AG20443 (cell line): ENCODE measurements around the gene UGT1A6.
"Not testable (repeated sequence)": the region's sequence is repeated elsewhere in the genome, so short reads cannot be mapped to it uniquely, and the experiment has no call there.

Source experiments
- DNase-seq: peaks from one replicate; pipeline ENCODE4 v3.0.0; 2012; ENCODE audit warnings: low spot score, mixed read lengths

The UGT1A6 gene

GRCh38 chr2:233692648-233693047 is at the start of gene UGT1A6:
UGT1A6 (plus strand) TSS chr2:233692890; CDS start chr2:233693005, 115 bp downstream.
- DNase-seq = no peak

DNA sequence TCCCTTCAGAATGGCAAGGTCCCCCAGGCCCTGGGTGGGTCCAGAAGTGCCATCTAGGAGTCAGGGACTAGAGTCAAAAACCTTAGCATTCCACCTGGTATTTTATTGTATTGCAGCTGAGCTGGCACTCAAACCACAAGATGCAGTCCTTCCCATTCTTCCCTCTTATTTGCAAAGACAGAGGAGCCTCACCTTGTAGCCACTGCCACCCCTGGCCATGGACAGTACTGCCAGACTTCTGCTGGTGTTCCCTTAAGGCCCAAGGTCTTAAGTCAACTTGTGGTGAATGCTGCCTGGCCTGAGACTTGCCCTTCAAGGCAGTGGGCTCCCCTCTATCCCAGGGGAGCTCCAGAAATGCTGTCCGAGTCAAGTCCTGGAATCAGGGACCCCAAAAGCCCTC is 49.6 kb upstream of the UGT1A6 start:
- DNase-seq = no peak

- not testable (repeated sequence) for DNase-seq
Measured at GRCh38 chr2:233646033-233646432, 46.7 kb upstream of the UGT1A6 start.

DNA sequence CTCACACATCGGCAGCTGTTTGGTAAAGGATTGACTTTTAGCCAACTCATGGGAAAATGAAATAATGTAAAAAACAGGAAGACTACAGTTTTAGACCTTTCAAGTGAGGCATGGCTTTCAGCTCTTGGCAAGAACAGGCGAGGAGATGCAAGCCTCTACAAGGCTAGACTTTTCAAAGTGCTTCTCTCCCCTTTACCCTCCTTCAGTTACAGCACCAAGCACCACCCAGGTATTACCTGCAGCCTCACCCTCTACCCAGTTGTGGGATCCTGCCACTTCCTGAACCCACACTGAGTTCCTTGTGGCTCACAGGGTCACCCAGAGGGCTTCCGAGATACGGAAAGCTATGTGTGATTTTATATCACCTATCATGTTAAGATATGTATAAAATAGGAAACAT is 41.7 kb upstream of the UGT1A6 start:
- DNase-seq = no peak

GRCh38 chr2:233651430-233651829 is 41.3 kb upstream of the UGT1A6 start:
- DNase-seq = no peak

GRCh38 chr2:233654501-233654900 is 38.2 kb upstream of the UGT1A6 start:
- no peak for DNase-seq

DNA sequence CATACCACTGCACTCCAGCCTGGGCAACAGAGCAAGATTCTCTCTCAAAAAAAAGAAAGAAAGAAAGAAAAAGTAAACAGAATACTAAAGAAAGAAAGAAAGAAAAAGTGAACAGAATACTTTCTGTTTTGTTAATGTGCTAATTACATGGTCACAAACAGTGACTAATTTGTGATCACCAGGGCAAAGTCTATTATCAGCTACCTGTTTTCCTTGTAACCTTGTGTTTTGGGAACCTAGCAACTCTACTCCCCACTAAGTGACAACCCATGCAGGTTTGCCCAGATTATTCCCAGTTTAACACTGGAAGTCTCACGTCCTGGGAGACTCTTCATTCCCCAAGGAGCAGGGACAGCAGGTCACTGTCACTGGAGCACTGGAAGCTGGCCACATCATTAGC is 37.6 kb upstream of the UGT1A6 start:
- no peak for DNase-seq

DNA sequence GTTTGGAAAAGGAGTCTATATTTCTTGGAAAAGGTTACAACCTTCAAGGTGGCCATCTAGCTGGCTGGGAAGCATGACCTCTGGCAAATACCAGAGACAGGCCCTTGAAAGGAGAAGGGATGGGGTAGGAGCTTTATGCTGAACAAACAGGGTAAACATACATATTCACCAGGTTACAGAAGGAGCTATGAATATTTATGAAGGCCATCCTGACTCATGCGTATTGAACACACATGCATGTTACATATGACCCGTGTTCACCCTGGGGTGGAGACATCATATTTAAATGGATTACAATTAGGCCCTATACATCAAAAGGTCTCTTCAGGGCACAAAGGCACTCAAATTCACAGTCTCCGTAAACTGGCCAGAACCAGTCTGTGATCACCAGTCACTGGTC is 36.7 kb upstream of the UGT1A6 start:
- not testable (repeated sequence) for DNase-seq

DNA sequence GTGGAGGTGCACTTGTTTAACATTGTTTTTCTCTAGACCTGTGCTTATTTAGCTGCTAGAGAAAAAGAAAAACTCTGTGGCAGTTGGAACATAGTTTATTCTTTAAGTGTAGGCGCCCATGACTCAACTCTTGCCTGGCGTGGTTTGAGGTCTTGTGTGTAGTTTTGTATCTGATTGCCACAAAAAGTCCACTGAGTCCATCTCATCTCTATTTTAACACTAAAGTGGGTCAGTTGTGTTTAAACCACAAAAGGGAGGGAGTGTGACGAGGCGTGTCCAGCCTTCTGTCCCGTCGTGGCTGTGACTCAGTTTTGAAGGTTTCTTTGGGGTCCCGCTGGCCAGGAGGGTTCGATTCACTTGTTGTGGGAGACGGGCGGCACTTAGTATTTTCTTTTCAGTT is 36.2 kb upstream of the UGT1A6 start:
- DNase-seq = no peak

DNA sequence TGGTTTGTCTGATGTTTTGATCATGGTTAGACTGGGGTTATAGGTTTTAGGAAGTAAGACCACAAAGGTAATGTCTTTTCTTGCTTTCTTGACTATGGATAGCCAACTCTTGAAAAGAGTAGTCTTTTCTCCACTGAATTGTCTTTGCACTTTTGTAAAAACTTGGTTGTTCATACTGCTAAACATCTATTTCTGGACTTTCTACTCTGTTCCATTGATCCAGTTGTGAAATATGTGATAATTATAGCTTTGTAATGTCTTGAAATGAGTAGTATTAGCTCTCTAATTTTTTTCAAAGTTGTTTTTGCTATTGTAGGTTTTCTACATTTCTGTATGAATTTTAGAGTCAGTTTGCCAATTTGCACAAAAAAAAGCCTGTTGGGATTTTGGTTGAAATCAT is 34.1 kb upstream of the UGT1A6 start:
- no peak for DNase-seq

GRCh38 chr2:233663911-233664310 is 28.8 kb upstream of the UGT1A6 start:
- DNase-seq = no peak

GRCh38 chr2:233668605-233669260 is 24.0 kb upstream of the UGT1A6 start:
- no peak for DNase-seq

DNA sequence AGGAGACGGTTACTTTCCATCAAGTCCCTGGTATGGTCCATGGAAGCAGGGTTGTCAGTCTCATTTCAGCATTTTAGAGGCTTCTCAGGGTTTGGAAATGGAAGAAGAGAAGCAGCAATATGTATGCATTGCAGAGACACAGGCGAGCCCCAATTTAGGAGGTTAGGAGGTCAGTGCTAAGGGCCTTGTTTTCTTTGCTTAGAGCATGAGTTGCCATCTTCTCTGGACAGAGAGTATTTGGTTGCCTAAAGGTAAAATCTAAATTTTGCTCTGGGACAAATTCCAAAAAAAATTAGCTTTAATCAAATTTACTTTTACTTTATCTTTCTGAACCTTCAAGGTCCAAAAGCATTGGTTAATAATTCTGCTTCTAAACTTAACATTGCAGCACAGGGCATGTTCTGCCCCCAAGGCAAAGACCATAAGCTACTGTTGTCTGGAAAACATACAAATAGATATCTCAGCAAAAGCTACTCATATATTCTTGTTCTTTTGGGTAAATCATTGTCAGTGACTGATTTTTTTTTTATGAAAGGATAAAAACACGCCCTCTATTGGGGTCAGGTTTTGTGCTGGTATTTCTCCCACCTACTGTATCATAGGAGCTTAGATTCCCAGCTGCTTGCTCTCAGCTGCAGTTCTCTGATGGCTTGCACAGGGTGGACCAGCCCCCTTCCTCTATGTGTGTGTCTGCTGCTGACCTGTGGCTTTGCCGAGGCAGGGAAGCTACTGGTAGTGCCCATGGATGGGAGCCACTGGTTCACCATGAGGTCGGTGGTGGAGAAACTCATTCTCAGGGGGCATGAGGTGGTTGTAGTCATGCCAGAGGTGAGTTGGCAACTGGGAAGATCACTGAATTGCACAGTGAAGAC is 21.2 kb upstream of the UGT1A6 start, which contains the start of gene UGT1A9:
UGT1A9 (plus strand) TSS at position 609 of the 872 bp plus-strand sequence; CDS start at position 646, 37 bp downstream.
- DNase-seq = no peak

DNA sequence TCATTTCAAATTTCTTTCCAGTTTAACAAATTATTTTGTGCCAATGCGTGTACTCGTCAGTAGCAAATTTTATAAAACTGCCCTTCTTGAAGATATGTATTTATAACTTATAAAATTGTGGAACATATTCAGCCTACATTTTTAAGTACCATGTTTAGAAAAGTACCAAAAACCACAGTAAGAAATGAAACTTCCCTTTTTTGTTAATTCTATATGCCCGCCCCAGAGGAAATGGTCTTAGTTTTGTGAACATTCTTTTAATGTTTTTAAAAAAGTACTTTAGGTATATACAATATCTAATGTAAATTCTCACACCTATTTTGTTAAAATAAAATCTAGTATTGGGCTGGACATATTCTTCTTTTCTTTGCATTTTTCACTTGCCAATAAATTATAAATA is 19.8 kb upstream of the UGT1A6 start:
- DNase-seq = no peak

DNA sequence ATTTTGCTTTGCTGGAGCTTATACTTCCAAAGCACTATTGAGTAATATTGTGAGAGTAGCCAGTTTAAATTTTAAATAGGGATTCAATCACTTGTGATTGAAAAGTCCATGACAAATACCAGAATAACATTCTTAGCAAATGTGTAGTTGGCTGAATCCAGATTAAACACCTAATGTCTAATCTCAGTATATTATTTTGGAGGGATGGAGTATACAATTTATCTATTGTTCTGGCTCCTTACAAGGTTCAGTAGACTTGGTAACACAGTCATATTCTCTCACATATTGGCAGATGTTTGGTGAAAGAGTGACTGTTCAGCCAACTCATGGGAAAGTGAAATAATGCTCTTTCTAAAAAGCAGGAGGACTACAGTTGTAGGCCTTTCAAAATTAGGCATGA is 18.8 kb upstream of the UGT1A6 start:
- DNase-seq = no peak

DNA sequence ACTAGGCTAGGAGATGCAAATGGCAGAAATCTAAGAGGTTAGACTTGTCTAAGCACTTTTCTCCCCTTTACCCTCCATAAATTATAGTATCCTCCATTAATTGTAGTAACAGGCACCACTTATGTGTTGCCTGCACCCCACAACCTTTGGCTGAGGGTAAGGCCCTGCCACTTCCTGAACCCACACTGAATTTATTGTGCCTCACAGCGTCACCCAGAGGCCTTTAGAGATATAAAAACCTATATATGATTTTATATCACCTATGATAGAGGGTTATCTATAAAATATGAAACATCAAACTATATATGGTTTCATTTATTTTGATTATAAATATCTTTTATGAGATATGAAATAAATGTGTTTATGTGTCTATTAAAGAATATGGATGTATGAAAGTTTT is 18.4 kb upstream of the UGT1A6 start:
- DNase-seq = no peak

DNA sequence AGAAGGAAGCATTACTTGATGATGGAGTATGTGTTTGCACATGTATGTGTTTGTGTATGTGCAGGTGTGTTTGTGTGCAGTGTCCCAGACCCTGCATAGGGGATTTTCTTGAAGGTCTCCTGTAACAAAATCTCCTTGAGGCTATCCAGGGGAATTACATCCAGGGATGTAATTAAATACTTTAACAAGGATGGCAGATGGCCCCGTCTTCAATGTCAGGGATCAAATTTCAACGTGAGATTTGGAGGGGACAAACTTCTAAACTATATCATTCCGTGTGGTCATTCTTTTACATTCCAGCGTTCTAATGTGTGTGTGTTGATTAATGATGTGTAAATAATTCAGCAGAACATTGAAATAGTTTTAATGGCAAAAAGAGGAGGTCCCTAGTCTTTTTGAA is 17.7 kb upstream of the UGT1A6 start:
- no peak for DNase-seq

DNA sequence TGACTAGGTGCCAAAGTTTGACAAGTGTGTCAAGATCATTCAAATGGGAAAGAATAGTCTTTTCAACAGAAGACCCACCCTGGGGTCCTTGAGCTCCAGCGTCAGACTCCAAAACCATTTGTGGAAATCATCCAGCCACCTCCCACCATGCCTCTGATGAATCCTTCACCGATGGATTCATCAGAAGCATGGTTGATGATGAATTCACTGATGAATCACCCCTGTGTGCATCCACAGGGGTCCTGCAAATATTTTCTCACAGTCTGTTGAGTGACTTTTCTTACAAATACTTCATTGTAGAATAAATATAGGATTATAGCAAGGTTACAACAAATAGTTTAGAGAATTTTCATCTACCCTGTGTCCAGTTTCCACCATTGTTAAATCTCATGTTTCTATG is 16.6 kb upstream of the UGT1A6 start:
- no peak for DNase-seq

- no peak for DNase-seq
Measured at GRCh38 chr2:233679196-233679595, 13.5 kb upstream of the UGT1A6 start.

- no peak for DNase-seq
Measured at GRCh38 chr2:233680361-233681045, 12.2 kb upstream of the UGT1A6 start.

GRCh38 chr2:233681521-233682099 is 11.1 kb upstream of the UGT1A6 start, which contains the start of gene UGT1A7:
UGT1A7 (plus strand) TSS chr2:233681901; CDS start chr2:233681938, 37 bp downstream.
- no peak for DNase-seq

- DNase-seq = no peak
Measured at GRCh38 chr2:233684640-233685039, 8.1 kb upstream of the UGT1A6 start.
